Stimulated activated CD8-positive, alpha-beta memory T cell treated with anti-CD3 and anti-CD28 coated beads, Interleukin-12 subunit alpha, Interleukin-12 subunit beta, amount 100 ng/mL, for 24 hours (primary cell): Measurements from ENCODE around the gene HADHB.
"Not testable (repeated sequence)": the region's sequence is repeated elsewhere in the genome, so short reads cannot be mapped to it uniquely, and the experiment has no call there.

Experiments
- DNase-seq: peaks from one replicate; pipeline ENCODE4 v3.0.0-alpha.2; 2020; ENCODE audit errors: extremely low read depth

Gene HADHB

GRCh38 chr2:26329083-26329482 is 84.3 kb downstream of the HADHB start:
- not testable (repeated sequence) for DNase-seq

GRCh38 chr2:26330114-26330549 is 85.4 kb downstream of the HADHB start:
- DNase-seq, result peak; percentile 50

DNA sequence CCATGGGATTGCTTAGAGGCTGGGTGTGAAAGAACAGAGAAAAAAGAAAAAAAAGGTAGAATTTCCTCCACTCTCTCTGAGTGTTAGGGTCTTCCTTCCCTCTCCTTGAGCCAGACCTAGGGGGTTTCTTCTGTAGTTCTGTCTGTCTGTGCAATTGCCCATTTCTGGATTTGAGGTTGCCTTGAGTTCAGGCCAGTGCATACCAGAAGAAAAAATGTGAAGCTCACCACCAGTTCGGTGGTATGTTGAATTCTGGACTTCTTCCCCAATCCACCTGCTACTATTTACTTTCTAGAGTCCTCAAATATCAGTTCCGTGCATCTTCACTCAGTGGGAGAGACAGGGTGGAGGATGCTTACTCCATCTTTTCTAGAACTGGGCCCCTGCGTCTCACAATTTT is 85.9 kb downstream of the HADHB start:
- no peak for DNase-seq

DNA sequence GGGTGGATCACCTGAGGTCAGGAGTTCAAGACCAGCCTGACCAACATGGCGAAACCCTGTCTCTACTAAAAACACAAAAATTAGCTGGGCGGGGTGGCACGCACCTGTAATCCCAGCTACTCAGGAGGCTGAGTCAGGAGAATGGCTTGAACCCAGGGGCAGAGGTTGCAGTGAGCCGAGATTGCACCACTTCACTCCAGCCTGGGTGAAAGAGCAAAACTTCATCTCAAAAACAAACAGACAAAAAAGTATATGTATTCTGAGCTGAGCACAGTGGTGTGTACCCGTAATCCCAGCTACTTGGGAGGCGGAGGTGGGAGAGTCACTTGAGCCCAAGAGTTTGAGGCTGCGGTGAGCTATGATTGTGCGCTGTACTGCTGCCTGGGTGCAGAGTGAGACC is 86.6 kb downstream of the HADHB start:
- not testable (repeated sequence) for DNase-seq

DNA sequence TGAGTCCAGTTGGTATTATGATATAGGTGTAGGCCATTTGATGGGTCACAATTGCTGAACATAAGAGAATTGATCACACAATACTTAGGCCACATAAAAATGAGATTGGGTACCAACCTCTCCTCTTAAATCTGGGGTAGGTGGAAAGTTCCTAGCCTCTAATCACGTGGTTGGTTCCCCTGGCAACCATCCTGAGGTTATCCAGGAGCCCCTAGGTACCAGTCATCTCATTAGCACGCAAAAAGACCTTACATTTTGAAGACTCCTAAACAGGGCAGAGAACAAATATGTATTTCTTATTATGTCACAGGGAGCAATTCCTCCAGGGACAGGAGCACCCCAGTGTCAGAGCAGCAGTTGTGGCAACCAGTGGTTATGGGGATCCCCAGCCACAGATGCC is 88.6 kb downstream of the HADHB start:
- DNase-seq, result no peak

DNA sequence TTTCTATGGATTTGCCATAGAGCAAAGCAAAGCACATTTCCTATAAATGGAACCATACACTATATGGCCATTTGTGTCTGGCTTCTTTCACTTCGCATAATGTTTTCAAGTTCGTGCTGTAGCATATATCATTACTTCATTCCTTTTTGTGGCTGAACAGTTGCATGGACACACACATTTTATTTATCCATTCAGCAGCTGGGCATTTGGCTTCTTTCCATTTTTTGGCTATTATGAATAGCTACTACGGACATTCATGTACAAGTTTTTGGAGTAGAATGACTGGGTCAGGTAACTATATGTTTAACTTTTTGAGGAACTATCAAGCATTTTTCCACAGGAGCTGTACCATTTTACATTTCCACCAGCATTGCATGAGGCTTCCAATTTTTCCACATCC is 90.5 kb downstream of the HADHB start:
- no peak for DNase-seq

DNA sequence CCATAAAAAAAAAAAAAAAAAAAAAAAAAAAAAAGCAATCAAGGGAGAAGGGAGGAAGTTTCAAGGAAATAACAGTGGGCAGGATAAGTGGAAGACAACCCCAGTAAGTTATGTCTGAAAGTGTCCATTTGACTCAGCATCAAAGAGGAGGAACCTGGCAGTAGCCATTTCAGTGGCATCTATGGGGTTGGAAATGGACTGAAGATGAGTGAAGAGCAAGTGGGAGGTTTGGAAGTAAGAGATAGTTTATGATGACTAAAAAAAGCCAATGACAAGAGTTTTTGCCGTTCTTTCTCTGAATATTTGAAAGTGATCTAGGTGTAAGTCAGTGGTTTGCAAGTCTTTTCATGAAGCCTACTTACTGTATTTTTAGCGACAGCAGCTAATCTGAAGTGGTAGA is 92.0 kb downstream of the HADHB start:
- no peak for DNase-seq

DNA sequence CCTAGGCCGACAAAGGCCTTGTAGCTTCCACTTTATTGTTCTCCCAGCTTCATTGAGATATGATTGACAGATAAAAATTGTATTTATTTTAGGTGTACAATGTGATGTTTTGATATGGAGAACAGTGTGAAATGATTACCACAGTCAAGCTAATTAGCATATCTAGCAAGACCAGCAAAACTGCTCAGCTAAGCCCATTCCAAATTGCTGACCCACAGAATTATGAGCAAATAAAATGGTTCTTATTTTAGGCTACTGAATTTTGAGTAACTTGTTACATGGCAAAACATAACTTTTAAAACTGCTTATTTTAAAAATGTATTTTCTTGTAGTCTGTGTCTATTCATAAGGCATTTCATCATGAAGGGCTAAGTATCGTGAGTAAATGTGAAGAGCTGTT is 92.6 kb downstream of the HADHB start:
- DNase-seq, result no peak
